Mesothelial cell of epicardium (in vitro differentiated cells): ENCODE results near the gene ZNRF3. TPM values are rescaled to one million over a fixed set of nuclear protein-coding genes. Genes with fewer than 3 reads are reported as not detected.

Source experiments
- DNase-seq, 2 experiments: peaks; one replicate each; pipeline ENCODE4 v3.0.0; 2021; ENCODE audit warnings: low spot score in 2 of 2; ENCODE audit not compliant: unreplicated experiment in 2 of 2
- H3K27ac Mint-ChIP-seq: 2 replicates; pipeline ENCODE4 v1.8.0; 2021; ENCODE audit warnings: mixed read lengths
- H3K27me3 Mint-ChIP-seq: 2 replicates; pipeline ENCODE4 v1.8.0; 2021; ENCODE audit warnings: low read depth, mixed read lengths
- H3K36me3 Mint-ChIP-seq: 2 replicates; pipeline ENCODE4 v1.8.0; 2021; ENCODE audit warnings: mixed read lengths
- H3K4me1 Mint-ChIP-seq: 2 replicates; pipeline ENCODE4 v1.8.0; 2021; ENCODE audit warnings: mixed read lengths
- H3K4me3 Mint-ChIP-seq: 2 replicates; pipeline ENCODE4 v1.8.0; 2021; ENCODE audit warnings: mild to moderate bottlenecking, moderate library complexity, mixed read lengths
- H3K9me3 Mint-ChIP-seq: 2 replicates; pipeline ENCODE4 v1.8.0; 2021; ENCODE audit warnings: mixed read lengths
- CTCF ChIP-seq: fragments of 200-600 bp; sonication (generic); IDR thresholded peaks from one replicate; pipeline ENCODE4 v1.5.0; 2021; ENCODE audit warnings: antibody characterized with exemption; ENCODE audit not compliant: unreplicated experiment
- total RNA-seq: library from RNA; stranded (reverse); gene quantifications from 3 replicates; pipeline ENCODE4 v1.2.1, GENCODE V29; 2021

The ZNRF3 gene
- total RNA-seq, 1 donor from 2014 or later, result 37.3 TPM

DNA sequence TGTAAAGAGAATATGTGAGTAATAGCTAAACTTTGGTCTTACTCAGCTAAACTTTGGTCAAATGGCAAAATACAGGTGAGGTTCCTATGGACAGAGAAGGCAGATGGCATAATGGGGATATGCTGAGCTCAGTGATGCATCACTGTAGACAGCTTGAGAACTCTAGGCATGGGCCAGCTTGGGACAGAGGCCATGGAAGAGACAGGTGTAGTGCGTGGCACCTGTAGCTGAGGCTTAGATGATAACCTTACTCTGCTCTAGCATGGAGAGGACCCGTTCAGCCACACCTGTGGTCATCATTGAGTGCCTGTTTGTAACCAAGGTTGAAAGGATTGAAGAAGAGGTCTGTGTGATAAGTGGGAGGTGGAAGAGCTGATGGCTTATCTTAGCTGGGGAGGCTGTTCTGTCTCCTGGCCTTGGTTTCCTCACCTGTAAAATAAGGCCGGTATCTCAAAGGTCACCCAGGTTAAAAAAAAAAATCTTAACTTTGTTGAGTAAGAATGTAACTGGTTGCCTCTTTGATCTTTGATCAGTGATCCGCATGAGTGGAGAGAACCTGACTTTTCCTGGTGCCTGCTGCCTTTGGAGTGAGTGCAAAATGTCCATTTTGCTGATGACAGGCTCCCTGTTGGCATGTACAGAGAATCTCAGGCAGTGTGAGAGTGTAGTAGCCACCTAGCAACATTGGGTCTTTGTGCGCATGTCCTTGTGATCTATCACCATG, 48.6 kb downstream of the ZNRF3 start:
- H3K4me1 Mint-ChIP-seq, result peaks cover 67% of the 10 kb centered on the region
- DNase-seq, result no peak
- peak overlapping the region; percentile 60 for H3K27ac Mint-ChIP-seq
- no peak overlapping the region for H3K4me3 Mint-ChIP-seq
- no peaks in the 10 kb centered on the region for H3K9me3 Mint-ChIP-seq
- H3K36me3 Mint-ChIP-seq, result no peaks in the 10 kb centered on the region
- TF ChIP-seq CTCF, result no peak
- H3K27me3 Mint-ChIP-seq, result no peaks in the 10 kb centered on the region

GRCh38 chr22:28933321-28933720, 49.9 kb downstream of the ZNRF3 start:
- H3K9me3 Mint-ChIP-seq, result no peaks in the 10 kb centered on the region
- H3K27ac Mint-ChIP-seq, result peak overlapping the region; percentile 4
- no peaks in the 10 kb centered on the region for H3K27me3 Mint-ChIP-seq
- no peak for TF ChIP-seq CTCF
- no peak overlapping the region for H3K4me3 Mint-ChIP-seq
- no peaks in the 10 kb centered on the region for H3K36me3 Mint-ChIP-seq
- no peak for DNase-seq
- H3K4me1 Mint-ChIP-seq, result peaks cover 62% of the 10 kb centered on the region

DNA sequence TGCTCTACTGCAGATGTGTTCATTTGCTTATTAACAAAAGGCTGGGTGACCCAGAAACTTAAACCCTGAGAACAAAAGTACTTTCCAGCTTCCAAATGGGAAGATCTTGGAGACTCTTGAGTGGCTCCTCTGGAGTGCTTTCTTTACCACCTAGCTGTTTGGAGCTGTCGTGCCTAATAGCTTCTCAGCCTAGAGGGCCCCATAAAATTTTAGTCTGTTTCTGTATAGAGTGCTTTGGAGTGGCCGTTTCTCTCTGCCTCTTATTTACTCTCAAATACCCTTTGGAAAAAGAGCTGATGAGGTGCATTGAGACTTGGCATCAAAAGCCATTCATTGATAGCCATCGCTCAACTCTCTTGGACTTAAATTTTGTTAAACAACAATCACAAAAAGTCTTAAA, 50.7 kb downstream of the ZNRF3 start:
- H3K27me3 Mint-ChIP-seq, result no peaks in the 10 kb centered on the region
- DNase-seq, result no peak
- H3K27ac Mint-ChIP-seq, result peak overlapping the region; percentile 66
- H3K4me3 Mint-ChIP-seq, result no peak overlapping the region
- H3K4me1 Mint-ChIP-seq, result peaks cover 59% of the 10 kb centered on the region
- no peaks in the 10 kb centered on the region for H3K36me3 Mint-ChIP-seq
- H3K9me3 Mint-ChIP-seq, result no peaks in the 10 kb centered on the region
- TF ChIP-seq CTCF, result no peak

GRCh38 chr22:28935140-28935539, 51.8 kb downstream of the ZNRF3 start:
- H3K4me1 Mint-ChIP-seq, result peaks cover 61% of the 10 kb centered on the region
- H3K36me3 Mint-ChIP-seq, result no peaks in the 10 kb centered on the region
- no peaks in the 10 kb centered on the region for H3K9me3 Mint-ChIP-seq

GRCh38 chr22:28935713-28936112, 52.3 kb downstream of the ZNRF3 start:
- Mint-ChIP-seq H3K9me3 (no peaks in the 10 kb centered on the region), H3K4me3 (no peak overlapping the region), H3K27ac (peak overlapping the region; percentile 9), H3K4me1 (peaks cover 61% of the 10 kb centered on the region), H3K36me3 (no peaks in the 10 kb centered on the region), H3K27me3 (no peaks in the 10 kb centered on the region)
- no peak for DNase-seq
- TF ChIP-seq CTCF, result peak; percentile 57

More at GRCh38 chr22:28935140-28935539, 51.8 kb downstream of the ZNRF3 start:
- Mint-ChIP-seq H3K27me3 (no peaks in the 10 kb centered on the region), H3K4me3 (no peak overlapping the region), H3K27ac (peak overlapping the region; percentile 78)
- no peak for DNase-seq
- no peak for TF ChIP-seq CTCF
